Neural crest cell (in vitro differentiated cells): ENCODE measurements around the gene KCNJ10. TPM values are rescaled to one million over a fixed set of nuclear protein-coding genes. Genes with fewer than 3 reads are reported as not detected.
A peak's percentile ranks its signal among the peaks of the same experiment; 100 is the strongest.
"Not testable (repeated sequence)": the region's sequence is repeated elsewhere in the genome, so short reads cannot be mapped to it uniquely, and the experiment has no call there.

ENCODE experiments used
- DNase-seq: peaks from one replicate; pipeline ENCODE4 v3.0.0; 2021; ENCODE audit warnings: low read depth, mixed read lengths, low spot score
- H3K27ac Mint-ChIP-seq: one replicate; pipeline ENCODE4 v1.8.0; 2021; ENCODE audit warnings: mild to moderate bottlenecking, mixed read lengths; ENCODE audit not compliant: unreplicated experiment
- H3K27me3 Mint-ChIP-seq: 2 replicates; pipeline ENCODE4 v1.8.0; 2021; ENCODE audit warnings: low read depth, mild to moderate bottlenecking, mixed read lengths
- H3K36me3 Mint-ChIP-seq: 2 replicates; pipeline ENCODE4 v1.8.0; 2021; ENCODE audit warnings: low read depth, mild to moderate bottlenecking, mixed read lengths
- H3K4me1 Mint-ChIP-seq: 2 replicates; pipeline ENCODE4 v1.8.0; 2021; ENCODE audit warnings: mixed read lengths
- H3K4me3 Mint-ChIP-seq: one replicate; pipeline ENCODE4 v1.8.0; 2021; ENCODE audit warnings: mild to moderate bottlenecking, mixed read lengths
- H3K9me3 Mint-ChIP-seq: 2 replicates; pipeline ENCODE4 v1.8.0; 2021; ENCODE audit warnings: mixed read lengths
- total RNA-seq: library from RNA; stranded (reverse); gene quantifications from 2 replicates; pipeline ENCODE4 v1.2.1, GENCODE V29; 2021
- TF ChIP-seq, protein P1 (sequence below): fragments of 200-600 bp; sonication (generic); conservative IDR thresholded peaks from 2 replicates; pipeline ENCODE4 v1.5.0; 2021; ENCODE audit warnings: antibody characterized with exemption, mild to moderate bottlenecking

KCNJ10 gene
- total RNA-seq, 1 donor from 2014 or later = 0.47 TPM

DNA sequence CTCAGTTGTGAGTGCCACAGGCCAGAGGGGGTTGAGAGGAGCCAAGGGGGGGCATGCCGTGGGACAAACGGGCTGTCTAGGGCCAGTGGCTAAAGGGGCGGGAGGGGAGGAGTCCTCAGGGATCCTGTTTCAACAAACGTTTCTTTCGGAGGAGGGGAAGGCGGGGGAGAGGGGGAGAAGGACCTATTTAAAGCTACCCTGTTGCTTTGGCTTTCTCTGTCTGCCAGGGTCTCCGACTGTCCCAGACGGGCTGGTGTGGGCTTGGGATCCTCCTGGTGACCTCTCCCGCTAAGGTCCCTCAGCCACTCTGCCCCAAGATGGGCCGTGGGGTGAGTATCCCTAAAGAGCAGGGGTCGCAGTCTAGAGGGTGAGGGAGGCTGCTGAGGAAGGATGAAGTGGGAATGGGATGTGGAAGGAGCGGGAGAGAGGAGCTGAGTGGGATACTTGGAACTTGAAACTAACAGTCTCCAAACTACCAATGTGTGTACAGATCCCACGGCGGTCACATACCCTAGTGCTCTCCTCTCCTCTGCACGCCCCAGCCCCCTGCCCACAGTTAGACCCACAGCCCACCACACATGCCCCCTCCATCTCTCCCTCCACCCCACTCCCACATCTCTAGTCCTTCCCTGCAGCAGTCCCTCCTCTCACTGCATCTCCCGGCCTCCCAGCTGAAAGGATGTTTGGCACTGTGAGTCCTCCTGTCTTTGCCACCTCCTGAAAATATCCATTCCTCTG is 45.8 kb upstream of the KCNJ10 start, which contains the start of gene ATP1A2:
TSS of gene ATP1A2 (plus strand) at position 215 of the 738 bp plus-strand sequence. CDS start at position 318, 103 bp downstream.
- no peaks in the 10 kb centered on the region for H3K9me3 Mint-ChIP-seq
- peak; percentile 33 for DNase-seq
- H3K4me1 Mint-ChIP-seq = peaks cover 76% of the 10 kb centered on the region
- TF ChIP-seq, protein P1, sequence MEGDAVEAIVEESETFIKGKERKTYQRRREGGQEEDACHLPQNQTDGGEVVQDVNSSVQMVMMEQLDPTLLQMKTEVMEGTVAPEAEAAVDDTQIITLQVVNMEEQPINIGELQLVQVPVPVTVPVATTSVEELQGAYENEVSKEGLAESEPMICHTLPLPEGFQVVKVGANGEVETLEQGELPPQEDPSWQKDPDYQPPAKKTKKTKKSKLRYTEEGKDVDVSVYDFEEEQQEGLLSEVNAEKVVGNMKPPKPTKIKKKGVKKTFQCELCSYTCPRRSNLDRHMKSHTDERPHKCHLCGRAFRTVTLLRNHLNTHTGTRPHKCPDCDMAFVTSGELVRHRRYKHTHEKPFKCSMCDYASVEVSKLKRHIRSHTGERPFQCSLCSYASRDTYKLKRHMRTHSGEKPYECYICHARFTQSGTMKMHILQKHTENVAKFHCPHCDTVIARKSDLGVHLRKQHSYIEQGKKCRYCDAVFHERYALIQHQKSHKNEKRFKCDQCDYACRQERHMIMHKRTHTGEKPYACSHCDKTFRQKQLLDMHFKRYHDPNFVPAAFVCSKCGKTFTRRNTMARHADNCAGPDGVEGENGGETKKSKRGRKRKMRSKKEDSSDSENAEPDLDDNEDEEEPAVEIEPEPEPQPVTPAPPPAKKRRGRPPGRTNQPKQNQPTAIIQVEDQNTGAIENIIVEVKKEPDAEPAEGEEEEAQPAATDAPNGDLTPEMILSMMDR = no peak
- no peaks in the 10 kb centered on the region for H3K36me3 Mint-ChIP-seq
- H3K27ac Mint-ChIP-seq = peak within 1 kb of the TSS; percentile 92
- H3K4me3 Mint-ChIP-seq = peak within 1 kb of the TSS; percentile 92
- no peaks in the 10 kb centered on the region for H3K27me3 Mint-ChIP-seq

DNA sequence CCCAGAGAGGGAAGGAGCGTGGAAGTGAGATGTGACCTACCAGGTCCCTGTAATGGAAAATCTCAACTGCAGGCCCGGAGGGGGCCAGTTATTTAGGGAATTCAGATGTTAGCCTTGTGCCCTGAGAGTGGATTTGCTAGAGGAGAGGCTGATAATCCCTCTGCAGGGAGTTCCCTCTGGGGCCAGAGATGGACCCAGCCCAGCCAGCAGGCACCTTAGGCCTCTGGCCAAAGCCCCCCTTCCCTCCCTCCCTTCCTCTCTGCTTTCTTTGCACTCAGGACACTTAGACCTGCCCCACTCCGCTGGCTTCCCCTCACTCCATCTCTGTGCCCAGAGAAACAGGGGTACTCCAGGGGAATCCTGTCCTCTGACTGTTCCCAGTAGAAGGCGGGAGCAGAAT is 44.1 kb upstream of the KCNJ10 start:
- Mint-ChIP-seq H3K4me3 (peak overlapping the region; percentile 42), H3K4me1 (peaks cover 87% of the 10 kb centered on the region), H3K36me3 (no peaks in the 10 kb centered on the region), H3K27me3 (no peaks in the 10 kb centered on the region), H3K27ac (peak overlapping the region; percentile 92), H3K9me3 (no peaks in the 10 kb centered on the region)
- no peak for DNase-seq
- TF ChIP-seq, protein P1 = no peak

DNA sequence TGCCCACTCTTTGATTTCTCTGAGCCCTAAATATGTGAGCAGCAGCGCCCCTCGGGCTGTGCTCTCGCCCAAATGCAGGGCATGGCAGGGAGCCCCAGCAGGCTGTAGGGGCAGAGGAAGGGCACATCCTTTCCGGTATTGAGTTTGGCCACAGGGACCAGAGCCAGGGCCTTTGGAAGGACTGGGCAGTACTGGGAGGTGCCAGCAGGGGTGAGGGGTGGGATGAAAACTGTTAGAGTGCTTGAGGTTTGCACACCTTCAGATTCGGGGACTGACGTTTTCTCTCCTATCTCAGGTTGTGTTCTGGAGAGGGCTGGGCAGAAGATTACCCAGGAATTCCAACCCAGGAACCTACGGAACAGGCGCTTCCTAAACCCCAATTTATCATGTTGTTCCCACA is 43.4 kb upstream of the KCNJ10 start:
- H3K4me1 Mint-ChIP-seq = peaks cover 88% of the 10 kb centered on the region
- TF ChIP-seq, protein P1 = no peak
- peak overlapping the region; percentile 92 for H3K27ac Mint-ChIP-seq
- no peak for DNase-seq
- no peak overlapping the region for H3K4me3 Mint-ChIP-seq
- H3K27me3 Mint-ChIP-seq = no peaks in the 10 kb centered on the region
- H3K36me3 Mint-ChIP-seq = no peaks in the 10 kb centered on the region
- no peaks in the 10 kb centered on the region for H3K9me3 Mint-ChIP-seq

DNA sequence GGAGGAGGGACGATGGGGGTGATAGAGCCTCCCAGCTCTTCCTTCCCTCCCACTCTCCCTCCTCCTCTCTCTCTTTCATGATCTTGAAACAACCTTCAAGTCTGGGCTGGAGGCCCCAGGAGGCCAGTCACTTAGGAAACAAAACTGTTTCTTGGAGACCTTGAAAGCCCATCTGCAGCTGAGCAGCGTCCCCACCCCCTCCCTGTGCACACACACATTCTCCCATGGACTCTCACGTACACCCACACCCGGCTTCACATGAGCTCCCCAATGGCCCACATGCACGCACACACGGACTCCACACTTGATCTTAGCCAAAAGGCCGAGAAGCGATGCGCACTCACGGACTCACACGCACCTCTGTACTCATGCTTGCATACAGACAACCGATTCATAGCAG is 42.4 kb upstream of the KCNJ10 start:
- Mint-ChIP-seq H3K27me3 (no peaks in the 10 kb centered on the region), H3K9me3 (no peaks in the 10 kb centered on the region), H3K27ac (no peak overlapping the region), H3K4me1 (peaks cover 83% of the 10 kb centered on the region), H3K36me3 (no peaks in the 10 kb centered on the region), H3K4me3 (peak overlapping the region; percentile 45)
- TF ChIP-seq, protein P1 = no peak
- DNase-seq = no peak

DNA sequence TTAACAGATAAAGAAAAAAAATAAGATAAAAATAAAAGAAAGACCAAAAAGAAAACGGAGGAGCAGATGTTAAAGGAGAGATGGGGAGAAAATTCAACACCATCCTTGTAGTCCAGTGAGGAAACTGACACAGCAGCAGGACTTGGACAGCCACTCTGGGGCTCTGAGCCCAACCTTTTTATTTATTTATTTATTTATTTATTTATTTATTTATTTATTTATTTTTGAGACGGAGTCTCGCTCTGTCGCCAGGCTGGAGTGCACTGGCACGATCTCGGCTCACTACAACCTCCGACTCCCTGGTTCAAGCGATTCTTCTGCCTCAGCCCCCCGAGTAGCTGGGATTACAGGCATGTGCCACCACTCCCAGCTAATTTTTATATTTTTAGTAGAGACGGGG is 41.5 kb upstream of the KCNJ10 start:
- H3K9me3 Mint-ChIP-seq, H3K36me3 Mint-ChIP-seq, H3K27ac Mint-ChIP-seq, H3K4me3 Mint-ChIP-seq, H3K27me3 Mint-ChIP-seq, DNase-seq: not testable (repeated sequence)
- peaks cover 83% of the 10 kb centered on the region for H3K4me1 Mint-ChIP-seq

DNA sequence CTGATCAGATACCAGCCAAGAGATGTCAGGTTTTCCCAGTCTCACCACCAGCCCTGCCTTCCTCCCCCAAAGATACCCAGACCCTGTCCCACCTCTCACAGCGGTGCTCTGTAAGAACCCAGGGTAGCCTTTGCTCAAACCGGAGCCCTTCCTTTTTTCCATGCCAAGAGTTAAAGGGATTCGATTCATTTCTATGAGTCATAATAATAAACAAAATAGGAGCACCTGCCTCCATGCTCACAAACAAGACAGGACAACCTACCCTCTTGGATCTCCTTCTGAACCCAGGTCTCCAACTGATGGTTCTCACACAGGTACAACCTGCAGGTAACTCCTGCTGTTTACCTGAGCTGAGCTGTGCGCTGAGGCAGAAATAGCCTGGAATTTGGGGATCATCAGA is 39.7 kb upstream of the KCNJ10 start:
- Mint-ChIP-seq H3K36me3 (no peaks in the 10 kb centered on the region), H3K27me3 (no peaks in the 10 kb centered on the region), H3K27ac (peak overlapping the region; percentile 97), H3K9me3 (no peaks in the 10 kb centered on the region), H3K4me3 (peak overlapping the region; percentile 85), H3K4me1 (peaks cover 75% of the 10 kb centered on the region)
- TF ChIP-seq, protein P1 = no peak
- DNase-seq = no peak
